SK-N-SH (cell line): ENCODE measurements around the gene OGFOD2. TPM values are rescaled to one million over a fixed set of nuclear protein-coding genes. Genes with fewer than 3 reads are reported as not detected.

ENCODE experiments used
- CTCF ChIA-PET: fragments of 300-600, 350-600 bp; formaldehyde crosslinking; extraction: SDS; loops from one replicate; lab custom pipeline; 2021; lab: Yijun Ruan, JAX
- POLR2A ChIA-PET: fragments of 350-600 bp; sonication (Branson Sonifier 250); formaldehyde crosslinking; extraction: SDS; loops from one replicate; lab custom pipeline; 2020; ENCODE audit warnings: antibody characterized with exemption, inconsistent platforms; lab: Yijun Ruan, JAX
- DNase-seq: peaks from one replicate; pipeline ENCODE4 v3.0.0; 2012
- H2AFZ ChIP-seq: fragments of 200-600 bp; sonication (generic); 2 replicates; pipeline ENCODE4 v1.8.1; 2016; ENCODE audit warnings: antibody characterized with exemption, mild to moderate bottlenecking, low read depth
- H3F3A ChIP-seq: fragments of 200-600 bp; sonication (generic); replicated peaks from 2 replicates; pipeline ENCODE3; 2016; ENCODE audit warnings: antibody characterized with exemption, mild to moderate bottlenecking; ENCODE audit not compliant: insufficient read depth
- H3K27ac ChIP-seq, 2 experiments: fragments of 200-500 bp in 1 of 2; fragments of 200-600 bp in 1 of 2; sonication (Bioruptor generic) in 1 of 2; sonication (generic), shearing (Covaris generic) in 1 of 2; 2 replicates each; pipeline versions ENCODE4 v1.5.1 to v1.6.1; 2014 to 2016; ENCODE audit warnings: low read depth in 2 of 2, inconsistent platforms in 1 of 2, low read length in 1 of 2, mild to moderate bottlenecking in 1 of 2, mixed read lengths in 1 of 2
- H3K27me3 ChIP-seq: fragments of 200-600 bp; sonication (generic), shearing (Covaris generic); 2 replicates; pipeline ENCODE4 v1.6.1; 2016; ENCODE audit warnings: mixed run types; ENCODE audit not compliant: insufficient read depth
- H3K36me3 ChIP-seq, 2 experiments: fragments of 200-500 bp in 1 of 2; fragments of 200-600 bp in 1 of 2; sonication (Bioruptor generic) in 1 of 2; sonication (generic) in 1 of 2; replicated peaks in 1 of 2; 2 replicates each; pipeline versions ENCODE3 to v1.5.1; 2014 to 2016; ENCODE audit warnings: low read length in 1 of 2, mild to moderate bottlenecking in 1 of 2; ENCODE audit not compliant: insufficient read depth in 2 of 2, control insufficient read depth in 1 of 2
- H3K4me1 ChIP-seq, 2 experiments: fragments of 200-500 bp in 1 of 2; fragments of 200-600 bp in 1 of 2; sonication (Bioruptor generic) in 1 of 2; sonication (generic), shearing (Covaris generic) in 1 of 2; 2 replicates each; pipeline versions ENCODE4 v1.5.1 to v1.6.1; 2014 to 2016; ENCODE audit warnings: low read depth in 1 of 2, low read length in 1 of 2, mixed run types in 1 of 2; ENCODE audit not compliant: insufficient read depth in 2 of 2, control insufficient read depth in 1 of 2
- H3K4me2 ChIP-seq: fragments of 200-600 bp; sonication (generic), shearing (Covaris generic); 2 replicates; pipeline ENCODE4 v1.6.1; 2017; ENCODE audit warnings: mixed run types
- H3K4me3 ChIP-seq, 2 experiments: fragments of 200-500 bp in 1 of 2; fragments of 200-600 bp in 1 of 2; sonication (Bioruptor generic) in 1 of 2; sonication (generic), shearing (Covaris generic) in 1 of 2; 2 replicates each; pipeline versions ENCODE4 v1.5.1 to v1.8.1; 2014 to 2016; ENCODE audit warnings: low read depth in 2 of 2, inconsistent platforms in 1 of 2, low read length in 1 of 2, mild to moderate bottlenecking in 1 of 2, mixed read lengths in 1 of 2, moderate library complexity in 1 of 2
- H3K79me2 ChIP-seq: fragments of 200-600 bp; sonication (generic); 2 replicates; pipeline ENCODE4 v1.8.1; 2017; ENCODE audit warnings: mild to moderate bottlenecking; ENCODE audit not compliant: insufficient read depth
- H3K9ac ChIP-seq: fragments of 200-600 bp; sonication (generic); 2 replicates; pipeline ENCODE4 v1.6.1; 2017; ENCODE audit warnings: mixed run types
- H3K9me2 ChIP-seq: fragments of 200-600 bp; sonication (generic); 2 replicates; pipeline ENCODE4 v1.6.1; 2017; ENCODE audit warnings: mixed run types
- H3K9me3 ChIP-seq: fragments of 200-600 bp; sonication (generic); 2 replicates; pipeline ENCODE4 v1.6.1; 2017; ENCODE audit warnings: mixed run types, mild to moderate bottlenecking, moderate library complexity
- H4K20me1 ChIP-seq: fragments of 200-600 bp; sonication (generic); 2 replicates; pipeline ENCODE4 v1.6.1; 2017; ENCODE audit warnings: mild to moderate bottlenecking, mixed run types; ENCODE audit not compliant: insufficient read depth
- EZH2phosphoT487 ChIP-seq: fragments of 200-600 bp; sonication (generic); IDR thresholded peaks from 2 replicates; pipeline ENCODE4 v1.6.1; 2017; ENCODE audit warnings: low read depth, mixed run types, mild to moderate bottlenecking, antibody characterized with exemption, moderate library complexity, borderline replicate concordance
- FOSL2 ChIP-seq: IDR thresholded peaks from 2 replicates; pipeline ENCODE4 v1.4.0; 2012; ENCODE audit warnings: low read depth, mild to moderate bottlenecking, moderate library complexity, borderline replicate concordance
- FOXM1 ChIP-seq: IDR thresholded peaks from 2 replicates; pipeline ENCODE4 v1.4.0; 2012; ENCODE audit warnings: low read depth, mild to moderate bottlenecking
- GABPA ChIP-seq: IDR thresholded peaks from 2 replicates; pipeline ENCODE4 v1.4.0; 2012; ENCODE audit warnings: low read depth, mild to moderate bottlenecking
- NFIC ChIP-seq: IDR thresholded peaks from 2 replicates; pipeline ENCODE4 v1.4.0; 2012; ENCODE audit warnings: borderline replicate concordance
- RCOR1 ChIP-seq: fragments of 150-350 bp; IDR thresholded peaks from 2 replicates; pipeline ENCODE4 v1.6.1; 2017; ENCODE audit warnings: antibody characterized with exemption, low read length
- RXRA ChIP-seq: IDR thresholded peaks from 2 replicates; pipeline ENCODE4 v1.4.0; 2012; ENCODE audit warnings: low read depth, mild to moderate bottlenecking, borderline replicate concordance
- SIN3A ChIP-seq: IDR thresholded peaks from 2 replicates; pipeline ENCODE4 v1.6.1; 2012; ENCODE audit warnings: low read depth, mild to moderate bottlenecking, low read length, moderate library complexity, borderline replicate concordance
- TAF1 ChIP-seq: IDR thresholded peaks from 2 replicates; pipeline ENCODE4 v1.6.1; 2012; ENCODE audit warnings: low read depth, mild to moderate bottlenecking, low read length, moderate library complexity, borderline replicate concordance
- TEAD4 ChIP-seq: IDR thresholded peaks from 2 replicates; pipeline ENCODE4 v1.4.0; 2012; ENCODE audit warnings: mild to moderate bottlenecking, borderline replicate concordance; ENCODE audit not compliant: insufficient read depth
- USF1 ChIP-seq: IDR thresholded peaks from 2 replicates; pipeline ENCODE4 v1.4.0; 2012; ENCODE audit warnings: low read depth, borderline replicate concordance
- WGBS: methylation state at CpG from one replicate; pipeline ENCODE4 v1.1.6; 2017; ENCODE audit warnings: low lambda C conversion rate; 5-methylcytosine and 5-hydroxymethylcytosine counted together
- polyA plus RNA-seq, 3 experiments: library from polyadenylated mRNA; depleted of rRNA; stranded (reverse); fragments of >200 nt; gene quantifications; 2 replicates each; pipeline ENCODE4 v1.2.3, GENCODE V29; 2012

The OGFOD2 gene
- polyA plus RNA-seq, 1 of the 3 experiments (the other 2 are of a cell fraction) = 22.0 TPM

GRCh38 chr12:122994781-122995502, 19.9 kb downstream of the OGFOD2 start:
- POLR2A ChIA-PET = no interaction called here
- CTCF ChIA-PET = no interaction called here
- no peak overlapping the region for H3K27ac ChIP-seq
- H2AFZ ChIP-seq = no peak overlapping the region
- no peaks in the 10 kb centered on the region for H4K20me1 ChIP-seq
- 94% methylated on average over 9 of the region's 13 CpGs for WGBS
- H3K9ac ChIP-seq = no peak overlapping the region
- H3K4me1 ChIP-seq = peaks cover 0 to 4% of the 10 kb centered on the region in 2 experiments; a peak in 1 of 4 replicates
- no peak overlapping the region for H3K4me3 ChIP-seq
- no peaks in the 10 kb centered on the region for H3K9me3 ChIP-seq
- no peaks in the 10 kb centered on the region for H3K36me3 ChIP-seq
- no peaks in the 10 kb centered on the region for H3K27me3 ChIP-seq
- no peaks in the 10 kb centered on the region for H3K79me2 ChIP-seq
- H3K4me2 ChIP-seq = no peak overlapping the region
- TF ChIP-seq SIN3A = no peak
- no peak for TF ChIP-seq NFIC
- TF ChIP-seq EZH2phosphoT487 = no peak
- no peak for TF ChIP-seq USF1
- no peak for TF ChIP-seq TEAD4
- TF ChIP-seq RCOR1 = no peak
- TF ChIP-seq GABPA = no peak
- TF ChIP-seq FOSL2 = no peak
- TF ChIP-seq FOXM1 = no peak
- no peak for TF ChIP-seq RXRA
- DNase-seq = no peak
- no peaks in the 10 kb centered on the region for H3F3A ChIP-seq
- H3K9me2 ChIP-seq = no peaks in the 10 kb centered on the region

DNA sequence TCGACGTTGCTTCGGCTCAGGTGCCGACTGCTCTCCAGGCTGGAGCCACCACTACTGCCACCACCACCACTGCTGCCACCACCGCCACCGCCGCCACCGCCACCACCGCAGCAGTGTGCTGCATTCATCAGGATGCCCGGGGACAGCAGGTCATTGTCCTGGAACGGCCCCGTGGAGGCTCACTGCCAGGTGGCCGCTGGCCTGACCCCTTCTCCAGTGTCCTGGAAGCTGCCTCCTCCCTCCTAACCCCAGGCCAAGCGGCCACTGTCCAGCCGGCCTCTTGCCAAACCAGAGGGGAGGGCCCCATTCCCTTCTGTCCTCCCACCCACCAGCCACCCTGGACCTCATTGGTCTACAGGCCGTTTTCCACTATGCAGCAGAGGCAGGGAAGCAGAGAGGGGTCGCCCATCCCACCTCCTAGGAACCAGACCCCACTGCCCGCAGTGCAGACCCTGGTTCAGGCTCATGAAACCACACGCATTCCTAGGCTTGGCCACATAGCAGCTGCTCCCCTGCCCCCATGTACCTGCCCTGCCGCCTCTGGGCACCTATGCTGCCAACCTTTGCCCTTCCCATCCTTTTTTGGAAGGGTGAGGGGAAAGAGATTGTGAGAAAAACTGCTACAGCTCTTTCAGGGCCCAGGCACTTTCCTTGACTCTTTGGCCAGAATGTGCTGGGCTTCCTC, 20.6 kb downstream of the OGFOD2 start:
- Histone ChIP-seq H3K4me3 (no peak overlapping the region), H3K4me1 (peaks cover 0 to 4% of the 10 kb centered on the region in 2 experiments; a peak in 1 of 4 replicates), H3K9ac (no peak overlapping the region), H2AFZ (no peak overlapping the region), H3K9me2 (no peaks in the 10 kb centered on the region), H3K27ac (no peak overlapping the region), H3K27me3 (no peaks in the 10 kb centered on the region), H3K36me3 (no peaks in the 10 kb centered on the region), H4K20me1 (no peaks in the 10 kb centered on the region), H3F3A (no peaks in the 10 kb centered on the region), H3K4me2 (no peak overlapping the region), H3K9me3 (no peaks in the 10 kb centered on the region), H3K79me2 (no peaks in the 10 kb centered on the region)
- no peak for TF ChIP-seq TAF1
- CTCF ChIA-PET = no interaction called here
- WGBS = 86% methylated on average over 18 of the region's 20 CpGs
- no peak for DNase-seq
- POLR2A ChIA-PET = no interaction called here
